Fibroblast of peridontal ligament (primary cell): ENCODE results near the gene WDR90.

ENCODE experiments used
- DNase-seq: peaks from one replicate; pipeline ENCODE4 v3.0.0-alpha.2; 2010; ENCODE audit errors: extremely low read depth

Gene WDR90

GRCh38 chr16:648781-649589, at the start of gene WDR90:
WDR90 (plus strand) TSS chr16:649365; CDS start chr16:649417, 52 bp downstream.
- DNase-seq, result peak; percentile 87

DNA sequence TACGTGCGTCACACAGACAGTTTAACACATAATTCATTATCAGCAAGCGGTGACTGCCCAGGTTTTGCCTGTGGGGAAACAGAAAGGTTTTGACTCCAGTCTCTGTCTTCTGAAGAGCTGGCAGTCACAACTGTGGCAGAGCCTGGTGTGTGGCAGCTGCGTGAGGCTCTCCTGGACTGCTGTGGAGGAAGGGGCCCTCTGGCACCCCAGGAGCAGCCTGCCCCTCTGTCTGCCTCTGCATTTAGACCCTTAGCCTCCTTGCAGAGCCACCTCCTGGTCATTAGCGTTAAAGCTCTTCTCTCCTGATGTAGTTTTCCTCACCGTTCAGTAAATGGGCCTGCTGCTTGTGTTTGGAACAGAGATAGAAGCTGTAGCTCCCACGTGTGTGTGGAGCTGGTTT, 48.4 kb upstream of the WDR90 start:
- DNase-seq, result peak; percentile 6

- no peak for DNase-seq
Measured at GRCh38 chr16:603933-604332, 45.2 kb upstream of the WDR90 start.

DNA sequence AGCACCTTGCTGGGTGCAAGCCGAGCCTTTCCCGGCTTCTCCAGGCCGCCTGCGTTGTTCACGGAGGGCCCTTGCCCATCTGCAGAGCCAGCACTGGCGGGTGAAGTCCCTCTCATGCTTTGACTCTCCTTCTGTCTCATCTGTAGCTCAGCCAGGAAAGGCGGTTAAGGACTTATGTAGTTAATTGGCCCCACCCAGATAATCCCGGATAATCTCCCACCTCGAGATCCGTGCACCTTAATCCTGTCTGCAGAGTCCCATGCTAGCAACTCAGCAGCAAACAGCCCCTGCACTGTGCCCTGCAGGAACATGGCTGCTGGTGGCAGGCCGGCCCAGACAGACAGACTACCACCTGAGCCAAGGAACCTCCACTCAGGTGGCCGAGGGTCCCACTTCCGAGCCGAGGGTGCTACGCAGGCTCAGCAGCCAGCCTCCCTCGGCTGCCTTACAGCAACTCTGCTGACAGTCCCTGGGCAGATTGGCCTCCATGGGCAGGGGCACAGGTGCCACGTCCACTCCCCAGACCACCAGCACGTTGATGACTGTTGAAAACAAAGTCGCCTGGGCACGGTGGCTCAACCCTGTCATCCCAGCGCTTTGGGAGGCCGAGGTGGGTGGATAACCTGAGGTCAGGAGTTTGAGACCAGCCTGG, 42.4 kb upstream of the WDR90 start:
- DNase-seq, result no peak

GRCh38 chr16:608019-608418, 41.1 kb upstream of the WDR90 start:
- no peak for DNase-seq

DNA sequence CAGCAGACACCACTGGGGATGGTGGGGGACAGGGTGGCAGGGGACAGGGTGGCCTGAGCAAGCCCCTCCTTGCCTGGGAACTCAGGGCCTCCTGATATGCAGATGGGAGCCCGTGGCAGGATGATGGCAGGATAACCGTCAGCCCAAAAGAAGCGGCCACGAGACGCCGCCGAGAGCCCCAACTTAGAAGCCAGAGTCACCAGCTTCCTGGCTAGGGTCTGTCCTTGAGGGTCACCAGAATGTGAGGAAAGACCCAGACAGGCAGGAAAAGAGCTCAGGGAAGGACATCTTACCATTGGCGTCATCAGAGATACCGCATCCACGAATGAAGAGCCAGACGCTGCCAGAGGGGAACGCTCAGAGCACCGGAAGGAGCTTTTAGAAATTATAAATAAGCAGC, 39.8 kb upstream of the WDR90 start:
- no peak for DNase-seq

DNA sequence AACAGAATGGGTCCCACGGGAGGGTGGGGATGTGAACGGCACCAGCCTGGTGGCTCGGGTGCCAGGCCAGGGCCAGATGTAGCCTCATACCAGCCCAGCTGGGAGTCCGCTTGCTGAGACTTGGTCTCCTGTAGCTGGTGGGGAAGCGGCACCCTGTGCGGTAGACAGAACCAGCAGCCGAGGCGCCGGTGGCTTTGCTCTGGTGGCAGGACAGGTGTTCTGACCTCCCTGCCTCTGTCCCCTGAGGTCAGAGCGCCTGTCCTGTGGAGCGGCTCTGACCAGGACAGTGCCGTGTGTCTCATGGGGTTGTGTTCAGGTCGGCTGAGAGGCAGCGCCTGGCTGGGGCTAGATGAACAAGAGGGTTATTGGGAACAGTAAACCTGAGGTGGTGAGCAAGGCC, 39.2 kb upstream of the WDR90 start:
- no peak for DNase-seq

- peak; percentile 8 for DNase-seq
Measured at GRCh38 chr16:610513-611381, 38.4 kb upstream of the WDR90 start.

GRCh38 chr16:615122-615521, 34.0 kb upstream of the WDR90 start:
- DNase-seq, result no peak

DNA sequence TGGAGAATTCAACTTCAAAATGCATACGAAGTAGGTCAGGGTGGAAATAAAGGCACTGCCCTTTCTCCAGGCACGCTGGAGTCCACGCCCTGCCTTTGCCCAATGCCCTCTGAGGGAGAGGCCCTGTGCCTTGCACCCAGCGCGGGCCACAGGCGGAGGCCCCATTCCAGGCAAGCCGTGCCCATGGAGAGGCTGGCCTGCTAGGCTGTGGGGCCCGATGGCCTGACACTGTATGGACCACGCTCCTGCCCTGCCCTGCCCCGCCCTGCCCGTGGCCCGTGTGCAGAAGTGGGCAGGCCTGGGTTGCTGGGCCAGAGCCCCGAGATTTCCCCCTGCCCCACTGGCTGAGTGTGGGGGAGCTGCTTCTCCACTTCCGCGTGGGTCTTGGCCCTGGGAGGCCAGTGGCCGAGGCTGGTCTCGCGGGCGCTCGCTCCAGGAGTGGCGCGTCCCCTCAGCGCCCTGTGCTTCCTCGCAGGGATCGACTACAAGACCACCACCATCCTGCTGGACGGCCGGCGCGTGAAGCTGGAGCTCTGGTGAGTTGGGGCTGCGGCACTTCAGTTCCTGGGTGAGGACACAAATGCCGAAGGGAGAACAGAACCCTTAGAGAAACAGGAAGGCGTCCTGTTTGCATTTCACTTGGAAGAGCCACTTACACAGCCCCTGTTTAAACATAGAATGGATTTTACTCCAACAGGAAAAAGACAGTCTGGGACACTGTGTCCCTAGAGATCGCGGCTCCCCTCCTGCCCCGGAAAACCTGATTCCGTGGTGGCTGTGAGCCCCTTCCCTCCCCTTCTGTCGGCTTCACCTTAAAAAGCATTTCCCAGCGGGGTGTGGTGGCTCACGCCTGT, 32.2 kb upstream of the WDR90 start:
- DNase-seq, result no peak

DNA sequence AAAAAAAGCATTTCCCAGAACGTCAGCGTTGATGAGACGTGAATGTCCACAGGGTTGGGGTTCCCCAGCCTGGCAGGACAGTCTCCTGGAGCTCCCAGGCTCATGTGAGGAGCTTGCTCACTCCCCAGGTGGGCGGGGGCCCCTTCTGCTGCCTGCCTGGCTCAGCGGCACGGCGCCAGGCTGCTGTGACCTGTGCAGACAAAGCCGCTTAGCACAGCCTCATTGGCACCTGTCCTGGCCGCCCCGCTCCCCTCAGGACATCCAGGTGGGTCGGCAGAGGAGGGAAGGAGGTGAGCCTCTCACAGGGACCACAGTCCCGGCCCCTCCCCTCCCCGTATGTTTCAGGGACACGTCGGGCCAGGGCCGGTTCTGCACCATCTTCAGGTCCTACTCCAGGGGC, 31.3 kb upstream of the WDR90 start:
- DNase-seq, result no peak

DNA sequence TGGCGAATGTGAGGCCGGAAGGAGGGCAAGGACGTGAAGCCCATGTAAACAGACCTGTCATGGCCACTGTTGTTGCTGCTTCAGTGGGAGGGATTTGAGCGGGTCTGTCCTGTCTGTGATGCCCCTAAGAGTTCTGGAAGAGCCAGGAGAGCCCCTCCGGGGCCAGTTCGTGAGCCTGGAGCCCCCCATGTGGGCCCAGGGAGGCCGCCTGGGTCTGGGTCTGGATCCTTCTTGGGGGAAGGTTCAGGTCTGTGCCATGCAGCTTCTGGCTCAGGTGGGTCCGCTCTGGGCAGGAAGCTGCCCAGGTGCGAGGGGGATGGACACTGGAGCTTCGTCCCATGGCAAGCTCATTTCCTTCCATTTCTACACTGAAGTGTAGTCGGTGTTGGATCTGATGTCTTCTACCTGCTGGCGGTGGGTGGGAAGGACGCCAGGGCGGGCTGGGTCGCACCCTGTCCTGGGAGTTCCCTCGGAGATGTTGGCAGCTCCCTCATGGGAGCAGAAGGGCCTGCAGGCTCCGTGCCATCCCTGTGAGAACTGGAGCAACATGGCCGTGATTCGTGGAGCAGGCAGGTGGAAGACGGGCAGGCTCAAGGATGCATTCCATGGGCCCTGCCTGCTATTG, 29.6 kb upstream of the WDR90 start:
- DNase-seq, result no peak

DNA sequence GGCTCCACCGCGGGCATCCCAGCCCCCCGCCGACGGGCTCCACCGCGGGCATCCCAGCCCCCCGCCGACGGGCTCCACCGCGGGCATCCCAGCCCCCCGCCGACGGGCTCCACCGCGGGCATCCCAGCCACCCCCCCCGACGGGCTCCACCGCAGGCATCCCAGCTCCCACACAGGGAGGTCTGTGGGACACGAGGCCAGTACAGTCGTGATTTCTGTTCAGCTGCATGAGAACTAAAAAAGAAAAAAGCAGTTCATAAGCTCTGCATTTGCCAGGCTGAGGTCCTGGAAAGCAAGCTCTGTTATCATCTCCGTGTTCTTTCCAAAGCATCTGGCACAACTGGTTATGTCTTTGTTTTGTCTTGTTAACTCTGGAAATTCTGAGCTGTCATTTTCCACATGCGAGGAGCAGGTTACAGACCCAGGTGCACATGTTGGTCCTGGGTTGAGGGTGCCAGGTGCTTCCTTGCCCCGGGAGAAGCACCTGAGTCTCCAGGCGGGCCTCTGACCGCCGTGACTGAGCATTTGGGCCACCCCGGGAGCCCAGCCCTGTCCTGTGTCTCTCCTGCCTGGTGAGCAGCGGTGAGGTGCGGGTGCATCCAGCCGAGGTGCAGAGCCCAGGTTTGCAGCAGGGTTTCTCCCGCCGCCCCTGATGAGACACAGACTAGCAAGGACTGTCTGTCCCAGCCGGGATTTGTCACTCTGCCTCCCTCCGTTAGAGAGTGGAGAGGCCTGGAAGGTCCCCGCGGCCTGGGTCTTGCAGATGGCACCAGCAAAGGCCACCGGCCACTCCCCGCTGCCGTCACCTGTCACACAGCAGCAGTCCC, 28.3 kb upstream of the WDR90 start:
- no peak for DNase-seq

DNA sequence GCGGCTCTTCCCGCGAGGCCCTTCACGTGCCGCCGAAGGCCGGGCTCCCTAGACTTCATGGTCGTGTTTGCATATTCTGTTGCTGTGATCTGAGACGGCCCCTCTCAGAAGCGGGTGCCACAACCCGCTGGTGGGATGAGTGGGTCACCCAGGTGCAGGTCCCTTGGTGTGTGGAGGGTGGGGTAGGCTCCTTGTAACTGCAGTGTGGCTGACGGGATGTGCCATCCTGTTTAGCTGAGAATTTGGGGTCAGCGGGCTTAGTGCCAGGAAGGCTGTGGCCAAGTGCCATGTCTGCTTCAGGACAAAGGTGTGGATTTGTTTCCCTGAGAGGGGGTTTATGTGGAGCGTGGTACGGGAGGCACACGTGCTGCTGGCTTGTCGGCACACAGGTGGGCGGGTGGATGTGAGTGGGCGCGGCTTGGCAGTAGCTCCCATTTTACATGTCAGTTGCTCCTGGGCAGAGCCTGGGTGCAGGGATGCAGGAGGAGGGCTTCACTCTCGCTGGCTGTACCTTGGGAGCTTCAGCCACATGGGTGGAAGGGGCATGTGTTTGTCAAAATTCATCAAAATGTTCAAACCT, 27.5 kb upstream of the WDR90 start:
- DNase-seq, result no peak

- DNase-seq, result no peak
Measured at GRCh38 chr16:622920-623280, 26.3 kb upstream of the WDR90 start.

- DNase-seq, result no peak
Measured at GRCh38 chr16:624526-625070, 24.6 kb upstream of the WDR90 start.

DNA sequence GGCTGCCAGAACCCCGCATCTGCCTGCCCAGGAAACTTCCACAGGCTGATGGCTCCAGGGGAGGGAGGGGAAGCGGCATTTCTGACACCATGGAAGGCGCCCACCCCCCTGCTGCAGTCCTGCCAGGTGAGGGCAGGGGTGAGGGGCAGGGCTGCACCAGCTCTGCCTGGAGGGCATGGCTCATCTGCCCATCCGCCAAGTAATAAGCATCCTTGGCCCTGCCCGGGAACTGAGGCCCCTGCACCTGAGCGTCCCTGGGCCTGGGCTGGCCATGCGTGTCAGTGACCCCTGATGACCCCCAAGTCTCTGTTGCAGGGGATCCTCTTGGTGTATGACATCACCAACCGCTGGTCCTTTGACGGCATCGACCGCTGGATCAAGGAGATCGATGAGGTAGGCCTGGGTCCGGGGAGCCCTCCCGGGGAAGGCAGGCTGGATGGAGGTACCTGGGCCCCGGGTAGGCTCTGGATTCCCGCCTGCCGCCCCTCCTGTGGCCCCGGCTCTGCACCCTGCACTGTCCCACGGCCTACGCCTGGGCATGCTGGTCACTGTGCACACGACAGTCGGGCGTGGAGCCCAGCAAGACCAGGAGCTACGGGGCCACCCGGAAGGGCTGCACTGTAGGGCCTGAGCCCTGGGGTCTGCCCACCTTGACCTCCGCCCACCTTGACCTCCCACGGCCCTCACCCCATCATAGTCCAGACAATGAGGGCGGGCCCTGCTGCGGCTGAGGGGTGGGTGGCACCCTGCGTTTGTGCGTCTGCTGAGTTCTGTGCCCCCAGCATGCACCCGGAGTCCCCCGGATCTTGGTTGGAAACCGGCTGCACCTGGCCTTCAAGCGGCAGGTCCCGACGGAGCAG, 23.8 kb upstream of the WDR90 start:
- no peak for DNase-seq

GRCh38 chr16:625977-626765, 23.0 kb upstream of the WDR90 start:
- DNase-seq, result no peak
